ENCODE data around the gene MYD88.

DNA sequence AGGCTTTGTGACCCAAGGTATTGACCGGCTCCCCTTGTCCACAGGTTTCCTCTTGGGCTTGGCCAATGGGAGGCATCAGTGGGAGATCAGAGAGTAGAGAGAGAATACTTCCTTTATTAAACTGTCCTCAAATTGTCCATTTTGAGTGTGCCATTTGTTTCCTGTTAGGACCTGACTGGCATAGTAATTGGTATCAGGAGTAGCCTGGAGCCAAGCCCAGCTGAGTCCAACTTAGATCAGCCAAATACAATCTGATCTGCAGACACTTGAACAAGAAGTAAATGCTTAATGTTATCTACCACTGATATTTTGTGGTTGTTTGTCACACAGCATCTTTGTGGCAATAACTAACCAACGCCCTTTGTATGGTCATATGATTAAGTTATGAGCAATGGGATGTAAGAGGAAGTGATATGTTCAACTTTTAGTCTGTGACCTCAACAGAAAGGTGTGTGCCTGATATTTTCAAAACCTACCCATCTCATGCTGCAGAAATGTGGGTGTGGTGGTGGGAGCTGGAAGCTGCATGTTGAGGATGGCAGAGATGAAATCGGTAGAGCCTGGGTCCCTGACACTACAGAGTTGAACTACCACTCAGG, 13.3 kb downstream of the MYD88 start:
- TF ChIP-seq, protein P1, sequence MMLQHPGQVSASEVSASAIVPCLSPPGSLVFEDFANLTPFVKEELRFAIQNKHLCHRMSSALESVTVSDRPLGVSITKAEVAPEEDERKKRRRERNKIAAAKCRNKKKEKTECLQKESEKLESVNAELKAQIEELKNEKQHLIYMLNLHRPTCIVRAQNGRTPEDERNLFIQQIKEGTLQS (CRISPR knock-in tag; conservative IDR thresholded peaks at IDR 0.05): no peak
- TF ChIP-seq TEAD1 (CRISPR knock-in tag; IDR thresholded peaks at IDR 0.05) (no peak), GTF2I (CRISPR knock-in tag; conservative IDR thresholded peaks at IDR 0.05) (no peak)
- TF ChIP-seq, protein P2, sequence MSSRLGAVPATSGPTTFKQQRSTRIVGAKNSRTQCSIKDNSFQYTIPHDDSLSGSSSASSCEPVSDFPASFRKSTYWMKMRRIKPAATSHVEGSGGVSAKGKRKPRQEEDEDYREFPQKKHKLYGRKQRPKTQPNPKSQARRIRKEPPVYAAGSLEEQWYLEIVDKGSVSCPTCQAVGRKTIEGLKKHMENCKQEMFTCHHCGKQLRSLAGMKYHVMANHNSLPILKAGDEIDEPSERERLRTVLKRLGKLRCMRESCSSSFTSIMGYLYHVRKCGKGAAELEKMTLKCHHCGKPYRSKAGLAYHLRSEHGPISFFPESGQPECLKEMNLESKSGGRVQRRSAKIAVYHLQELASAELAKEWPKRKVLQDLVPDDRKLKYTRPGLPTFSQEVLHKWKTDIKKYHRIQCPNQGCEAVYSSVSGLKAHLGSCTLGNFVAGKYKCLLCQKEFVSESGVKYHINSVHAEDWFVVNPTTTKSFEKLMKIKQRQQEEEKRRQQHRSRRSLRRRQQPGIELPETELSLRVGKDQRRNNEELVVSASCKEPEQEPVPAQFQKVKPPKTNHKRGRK (CRISPR knock-in tag; IDR thresholded peaks at IDR 0.05; ENCODE audit: borderline replicate concordance): no peak
- TF ChIP-seq, protein P3, sequence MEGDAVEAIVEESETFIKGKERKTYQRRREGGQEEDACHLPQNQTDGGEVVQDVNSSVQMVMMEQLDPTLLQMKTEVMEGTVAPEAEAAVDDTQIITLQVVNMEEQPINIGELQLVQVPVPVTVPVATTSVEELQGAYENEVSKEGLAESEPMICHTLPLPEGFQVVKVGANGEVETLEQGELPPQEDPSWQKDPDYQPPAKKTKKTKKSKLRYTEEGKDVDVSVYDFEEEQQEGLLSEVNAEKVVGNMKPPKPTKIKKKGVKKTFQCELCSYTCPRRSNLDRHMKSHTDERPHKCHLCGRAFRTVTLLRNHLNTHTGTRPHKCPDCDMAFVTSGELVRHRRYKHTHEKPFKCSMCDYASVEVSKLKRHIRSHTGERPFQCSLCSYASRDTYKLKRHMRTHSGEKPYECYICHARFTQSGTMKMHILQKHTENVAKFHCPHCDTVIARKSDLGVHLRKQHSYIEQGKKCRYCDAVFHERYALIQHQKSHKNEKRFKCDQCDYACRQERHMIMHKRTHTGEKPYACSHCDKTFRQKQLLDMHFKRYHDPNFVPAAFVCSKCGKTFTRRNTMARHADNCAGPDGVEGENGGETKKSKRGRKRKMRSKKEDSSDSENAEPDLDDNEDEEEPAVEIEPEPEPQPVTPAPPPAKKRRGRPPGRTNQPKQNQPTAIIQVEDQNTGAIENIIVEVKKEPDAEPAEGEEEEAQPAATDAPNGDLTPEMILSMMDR (IDR thresholded peaks at IDR 0.05): no peak
- TF ChIP-seq, protein P4, sequence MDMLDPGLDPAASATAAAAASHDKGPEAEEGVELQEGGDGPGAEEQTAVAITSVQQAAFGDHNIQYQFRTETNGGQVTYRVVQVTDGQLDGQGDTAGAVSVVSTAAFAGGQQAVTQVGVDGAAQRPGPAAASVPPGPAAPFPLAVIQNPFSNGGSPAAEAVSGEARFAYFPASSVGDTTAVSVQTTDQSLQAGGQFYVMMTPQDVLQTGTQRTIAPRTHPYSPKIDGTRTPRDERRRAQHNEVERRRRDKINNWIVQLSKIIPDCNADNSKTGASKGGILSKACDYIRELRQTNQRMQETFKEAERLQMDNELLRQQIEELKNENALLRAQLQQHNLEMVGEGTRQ (CRISPR knock-in tag; IDR thresholded peaks at IDR 0.05): no peak
